RWPE1 (cell line): ENCODE measurements around the gene ROR2.
A peak's percentile ranks its signal among the peaks of the same experiment; 100 is the strongest.

ENCODE experiments used
- CTCF ChIA-PET: fragments of 350-600 bp; sonication (Branson Sonifier 250); formaldehyde crosslinking; extraction: SDS; loops from one replicate; lab custom pipeline; 2021; lab: Yijun Ruan, JAX
- POLR2A ChIA-PET: fragments of 400-600 bp; formaldehyde crosslinking; extraction: SDS; loops from one replicate; lab custom pipeline; 2020; ENCODE audit warnings: antibody characterized with exemption; ENCODE audit not compliant: low non-redundant PET; lab: Yijun Ruan, JAX
- DNase-seq: peaks from one replicate; pipeline ENCODE4 v3.0.0; 2012; ENCODE audit warnings: low spot score
- H3K27ac ChIP-seq: fragments of 450-650 bp; 2 replicates; pipeline ENCODE4 v1.5.1; 2017
- CTCF ChIP-seq: fragments of 450-650 bp; conservative IDR thresholded peaks from 2 replicates; pipeline ENCODE4 v1.5.1; 2017; ENCODE audit warnings: low read depth, mild to moderate bottlenecking

Gene ROR2

GRCh38 chr9:91572044-91572443, 378.0 kb downstream of the ROR2 start:
- no peak for TF ChIP-seq CTCF
- H3K27ac ChIP-seq: no peak overlapping the region
- DNase-seq: peak; percentile 37
- CTCF ChIA-PET: no interaction called here
- POLR2A ChIA-PET: no interaction called here

GRCh38 chr9:91571036-91571435, 379.0 kb downstream of the ROR2 start:
- no peak overlapping the region for H3K27ac ChIP-seq
- CTCF ChIA-PET: no interaction called here
- POLR2A ChIA-PET: no interaction called here
- TF ChIP-seq CTCF: no peak
- DNase-seq: no peak

- TF ChIP-seq CTCF: no peak
- no peak overlapping the region for H3K27ac ChIP-seq
- POLR2A ChIA-PET: no interaction called here
- CTCF ChIA-PET: no interaction called here
- DNase-seq: no peak
These were observed 382.3 kb downstream of the ROR2 start for GRCh38 chr9:91567642-91568274.

GRCh38 chr9:91564081-91564670, 385.9 kb downstream of the ROR2 start:
- CTCF ChIA-PET: interaction anchor here (0.8 kb wide), 1 partner anchor 18 kb away, joined by 3 read pairs; no protein-coding TSS in a partner anchor
- POLR2A ChIA-PET: no interaction called here
- H3K27ac ChIP-seq: no peak overlapping the region
- no peak for TF ChIP-seq CTCF
- no peak for DNase-seq

- CTCF ChIA-PET: no interaction called here
- no peak for DNase-seq
- TF ChIP-seq CTCF: no peak
- POLR2A ChIA-PET: no interaction called here
- H3K27ac ChIP-seq: no peak overlapping the region
These were observed 387.6 kb downstream of the ROR2 start for GRCh38 chr9:91562416-91562815.

GRCh38 chr9:91560301-91560700, 389.7 kb downstream of the ROR2 start:
- no peak for DNase-seq
- H3K27ac ChIP-seq: no peak overlapping the region
- CTCF ChIA-PET: no interaction called here
- POLR2A ChIA-PET: no interaction called here
- no peak for TF ChIP-seq CTCF
